HG03095 (cell line): ENCODE results near the gene MLXIPL.
"Not testable (repeated sequence)": the region's sequence is repeated elsewhere in the genome, so short reads cannot be mapped to it uniquely, and the experiment has no call there.

Source experiments
- ATAC-seq: cut with Tn5 transposase; IDR thresholded peaks from one replicate; pipeline ENCODE4 v1.9.1; 2021; ENCODE audit warnings: moderate library complexity; ENCODE audit not compliant: unreplicated experiment

MLXIPL gene

DNA sequence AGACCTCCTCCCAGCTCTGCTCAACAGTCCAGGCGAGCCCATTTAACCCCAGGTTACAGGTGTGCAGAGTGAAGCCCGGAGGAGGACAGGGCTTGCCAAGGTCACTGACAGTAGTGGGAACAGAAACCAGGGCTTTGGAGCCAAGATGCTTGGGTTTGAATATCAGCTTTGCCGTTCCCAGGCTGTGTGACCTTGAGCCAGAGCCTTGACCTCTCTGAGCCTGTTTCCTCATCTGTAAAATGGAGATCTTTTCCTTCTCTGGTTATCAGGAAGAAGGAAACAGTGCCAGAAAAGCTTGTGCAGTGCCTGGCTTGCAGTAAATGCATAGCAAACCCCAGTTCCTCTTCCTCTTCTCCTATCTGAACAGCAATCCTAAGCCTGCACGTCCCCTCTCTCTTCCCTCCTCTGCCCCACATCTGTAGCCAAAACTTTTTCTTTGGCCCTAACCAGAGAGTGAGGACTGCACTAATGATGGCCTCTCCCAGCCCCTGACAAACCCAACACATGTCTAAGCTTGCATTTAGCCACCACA, 21.4 kb upstream of the MLXIPL start:
- no peak for ATAC-seq

GRCh38 chr7:73644688-73645286, 20.5 kb upstream of the MLXIPL start:
- ATAC-seq = no peak

DNA sequence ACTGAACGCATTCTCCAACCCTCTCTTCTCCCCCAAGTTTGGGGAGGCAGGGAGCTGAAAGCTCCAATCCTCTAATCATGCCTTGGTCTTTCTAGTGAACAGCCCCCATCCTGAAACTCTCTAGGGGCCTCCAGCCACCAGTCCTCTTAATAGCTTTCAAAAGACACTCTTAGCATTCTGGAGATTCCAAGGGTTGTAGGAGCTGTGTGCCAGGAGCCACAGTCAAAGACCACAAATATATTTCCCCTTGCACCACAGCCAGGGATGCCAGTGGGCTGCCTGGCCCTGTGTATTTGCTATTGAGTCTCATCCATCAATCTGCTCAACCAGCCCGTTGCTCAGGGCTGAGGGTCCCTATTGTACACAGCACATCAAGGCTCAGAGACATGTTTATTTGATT, 18.5 kb upstream of the MLXIPL start:
- no peak for ATAC-seq

- no peak for ATAC-seq
Measured at GRCh38 chr7:73638911-73639310, 14.6 kb upstream of the MLXIPL start.

DNA sequence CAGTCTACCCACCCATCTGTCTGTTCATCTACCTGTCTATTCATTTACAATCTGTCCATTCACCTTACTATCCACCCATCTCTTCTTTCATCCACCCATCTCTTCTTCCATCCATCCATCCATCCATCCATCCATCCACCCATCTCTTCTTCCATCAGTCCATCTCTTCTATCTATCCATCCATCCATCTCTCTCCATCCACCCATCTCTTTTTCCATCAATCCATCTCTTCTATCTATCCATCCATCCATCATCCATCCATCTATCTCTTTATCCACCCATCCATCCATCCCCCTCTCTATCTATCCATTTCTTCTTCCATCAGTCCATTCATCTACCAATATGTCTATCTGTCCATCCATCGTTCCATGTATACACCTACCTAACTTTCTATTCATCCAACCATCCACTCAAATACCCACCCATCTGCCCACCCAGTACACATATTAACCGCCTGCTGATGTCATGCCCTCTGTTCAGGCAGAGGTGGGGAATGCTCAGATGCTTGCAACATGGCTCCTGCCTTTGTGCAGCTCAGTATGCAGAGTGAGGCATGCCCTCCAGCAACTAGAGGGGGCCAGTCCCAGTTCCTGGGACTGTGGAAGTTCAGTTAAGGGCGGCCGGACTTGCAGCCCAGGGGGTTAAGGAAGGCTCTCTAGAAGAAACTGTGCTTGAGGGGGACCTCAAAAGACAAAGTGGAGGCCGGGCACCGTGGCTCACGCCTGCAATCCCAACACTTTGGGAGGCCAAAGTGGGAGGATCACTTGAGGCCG, 11.3 kb upstream of the MLXIPL start:
- no peak for ATAC-seq

DNA sequence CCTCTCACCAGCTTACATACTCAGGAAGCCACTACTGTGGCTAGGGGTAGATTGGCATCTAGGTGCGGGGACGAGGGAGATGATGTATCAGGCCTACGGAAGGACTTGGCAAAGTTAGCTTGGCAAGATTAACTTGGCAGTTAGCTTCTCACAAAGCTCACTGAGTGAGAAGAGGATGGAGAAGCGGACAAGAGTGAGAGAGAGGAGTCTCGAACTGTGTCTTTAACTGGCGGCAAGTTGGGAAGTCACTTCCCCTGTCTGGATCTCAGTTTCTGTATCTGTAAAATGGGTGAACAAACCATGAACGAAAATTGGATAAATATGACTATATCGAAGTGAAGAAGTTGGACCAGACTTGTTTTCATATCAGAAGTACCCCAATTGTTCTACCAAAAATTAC, 9.5 kb upstream of the MLXIPL start:
- no peak for ATAC-seq

DNA sequence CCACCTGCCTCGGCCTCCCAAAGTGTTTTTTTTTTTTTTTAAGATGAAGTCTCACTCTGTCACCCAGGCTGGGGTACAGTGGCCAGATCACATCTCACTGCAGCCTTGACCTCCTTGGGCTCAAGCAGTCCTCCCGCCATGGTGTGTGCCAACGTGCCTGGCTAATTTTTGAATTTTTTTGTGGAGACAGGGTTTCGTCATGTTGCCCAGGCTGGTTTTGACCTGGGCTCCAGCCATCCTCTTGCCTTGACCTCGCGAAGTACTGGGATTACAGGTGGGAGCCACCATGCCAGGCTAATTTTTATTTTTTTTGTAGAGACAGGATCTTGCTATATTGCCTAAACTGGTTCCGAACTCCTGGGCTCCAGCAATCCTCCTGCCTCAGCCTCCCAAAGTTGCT, 9.0 kb upstream of the MLXIPL start:
- ATAC-seq = no peak

DNA sequence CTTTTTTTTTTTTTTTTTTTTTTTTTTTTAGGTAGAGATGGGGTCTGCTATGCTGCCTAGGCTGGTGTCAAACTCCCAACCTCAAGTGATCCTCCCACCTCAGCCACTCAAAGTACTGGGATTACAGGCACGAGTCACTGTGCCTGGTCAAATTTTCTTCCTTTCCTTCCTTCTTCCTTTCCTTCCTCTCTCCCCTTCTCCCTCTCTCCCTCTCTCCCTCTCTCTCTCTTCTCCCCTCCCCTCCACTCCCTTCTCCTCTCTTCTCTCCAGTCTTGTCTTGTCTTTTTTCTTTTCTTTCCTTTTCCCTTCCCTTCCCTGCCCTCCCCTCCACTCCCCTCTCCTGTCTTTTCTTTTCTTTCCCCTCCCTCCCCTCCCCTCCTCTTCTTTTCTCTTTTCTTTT, 7.2 kb upstream of the MLXIPL start:
- ATAC-seq = no peak

GRCh38 chr7:73628504-73628903, 4.2 kb upstream of the MLXIPL start:
- ATAC-seq = no peak

DNA sequence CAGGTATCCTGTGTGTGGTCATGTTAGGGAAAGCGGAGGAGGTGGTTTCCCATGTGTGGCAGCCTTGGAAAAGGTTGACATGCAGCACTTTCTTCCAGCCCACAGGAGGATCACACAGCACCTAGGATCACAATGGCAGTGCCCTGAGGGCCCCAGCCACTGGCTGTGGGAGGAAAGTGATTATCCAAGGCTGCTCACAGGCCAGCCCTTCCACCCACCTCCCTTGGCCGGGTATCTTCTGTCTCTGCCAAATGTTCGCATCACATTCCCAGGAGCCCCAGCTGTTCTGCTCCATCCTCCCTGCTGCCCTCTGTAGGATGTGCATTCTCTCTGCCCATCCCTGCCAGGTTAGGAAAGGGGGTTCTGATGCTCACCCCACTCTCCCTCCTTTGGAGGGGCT, 2.5 kb upstream of the MLXIPL start:
- ATAC-seq = no peak

DNA sequence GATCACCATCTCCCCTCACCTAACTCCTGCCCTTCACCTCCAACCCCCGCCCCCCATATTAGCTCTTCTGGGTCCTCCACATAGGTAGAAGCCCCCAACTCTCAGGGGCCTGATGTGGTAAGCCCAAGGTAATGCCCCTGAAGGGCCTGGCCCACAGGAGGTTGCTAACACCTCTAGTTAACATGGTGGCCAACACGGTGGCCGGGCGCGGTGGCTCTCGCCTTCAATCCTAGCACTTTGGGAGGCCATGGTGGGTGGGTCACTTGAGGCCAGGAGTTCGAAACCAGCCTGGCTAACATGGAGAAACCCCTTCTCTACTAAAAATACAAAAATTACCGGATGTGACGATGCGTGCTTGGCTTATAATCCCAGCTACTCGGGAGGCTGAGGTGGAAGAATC, 954 bp upstream of the MLXIPL start:
- no peak for ATAC-seq

- ATAC-seq = no peak
Measured at GRCh38 chr7:73624669-73625001, 313 bp upstream of the MLXIPL start.

- ATAC-seq = no peak
Measured at GRCh38 chr7:73622909-73623797, 1.2 kb downstream of the MLXIPL start.

DNA sequence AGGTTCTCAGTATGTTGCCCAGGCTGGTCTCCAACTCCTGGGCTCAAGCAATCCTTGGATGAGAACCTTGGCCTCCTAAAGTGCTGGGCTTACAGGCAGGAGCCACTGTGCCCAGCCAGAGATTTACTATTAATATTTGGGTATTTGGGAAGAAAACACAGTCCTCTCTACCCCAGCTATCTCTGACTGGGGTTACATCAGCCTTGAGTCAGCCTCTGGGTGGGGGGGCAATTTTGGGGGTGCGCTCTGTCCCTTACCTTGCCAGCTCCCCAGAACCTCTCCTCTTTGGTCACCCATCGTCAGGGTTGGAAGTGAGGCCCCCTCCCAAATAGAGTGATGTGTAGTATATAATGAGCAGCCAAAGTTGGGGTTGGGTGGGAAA, 1.8 kb downstream of the MLXIPL start:
- ATAC-seq = no peak

- ATAC-seq = no peak
Measured at GRCh38 chr7:73621168-73622063, 2.9 kb downstream of the MLXIPL start.

DNA sequence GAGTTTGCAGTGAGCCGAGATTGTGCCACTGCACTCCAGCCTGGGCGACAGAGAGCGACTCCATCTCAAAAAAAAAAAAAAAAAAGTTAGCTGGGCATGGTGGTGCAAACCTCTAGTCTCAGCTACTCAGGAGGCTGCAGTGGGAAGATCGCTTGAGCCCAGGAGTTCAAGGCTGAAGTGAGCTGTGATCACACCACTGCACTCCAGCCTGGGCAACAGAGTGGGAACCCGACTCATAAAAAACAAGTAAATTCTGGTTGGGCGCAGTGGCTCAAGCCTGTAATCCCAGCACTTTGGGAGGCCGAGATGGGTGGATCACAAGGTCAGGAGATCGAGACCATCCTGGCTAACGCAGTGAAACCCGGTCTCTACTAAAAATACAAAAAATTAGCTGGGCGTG, 4.9 kb downstream of the MLXIPL start:
- ATAC-seq = not testable (repeated sequence)

DNA sequence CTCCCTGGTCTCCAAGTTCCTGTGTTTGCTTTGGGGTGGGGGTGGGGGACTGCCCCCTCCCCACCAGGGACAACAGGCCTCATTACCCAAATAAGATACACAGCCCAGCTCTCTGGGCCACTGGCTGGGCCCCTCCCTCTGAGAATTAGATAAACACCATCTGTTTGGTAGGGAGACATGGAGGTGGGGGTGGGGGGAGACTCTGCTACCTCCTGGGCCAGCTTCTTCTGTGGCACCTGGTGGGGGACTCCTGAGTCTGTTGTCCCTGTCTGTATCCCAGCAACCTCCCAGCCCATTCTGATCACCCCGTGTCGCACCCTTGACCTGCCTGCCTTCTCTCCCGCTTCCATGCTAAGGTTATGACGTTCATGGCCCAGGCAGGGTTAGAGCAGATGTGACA, 5.8 kb downstream of the MLXIPL start:
- no peak for ATAC-seq

GRCh38 chr7:73617520-73617919, 6.8 kb downstream of the MLXIPL start:
- ATAC-seq = not testable (repeated sequence)

DNA sequence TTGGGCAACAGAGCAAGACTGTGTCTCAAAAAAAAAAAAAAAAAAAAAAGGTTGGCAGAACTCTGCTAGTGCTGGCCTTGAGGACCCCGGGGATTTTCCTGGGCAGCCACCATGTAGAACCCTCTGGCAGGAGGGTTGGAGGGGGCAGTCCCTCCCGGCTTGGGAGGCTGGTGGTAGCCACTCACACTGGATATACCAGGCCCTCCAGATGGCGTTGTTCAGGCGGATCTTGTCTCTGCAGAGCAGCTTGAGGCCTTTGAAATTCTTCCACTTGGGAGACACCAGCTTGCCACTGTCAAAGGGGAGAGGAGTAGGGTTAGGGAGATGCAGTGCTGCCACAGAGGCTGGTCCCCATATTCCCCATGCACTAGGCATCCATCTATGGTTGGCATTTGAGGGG, 8.4 kb downstream of the MLXIPL start:
- no peak for ATAC-seq

GRCh38 chr7:73614937-73615336, 9.4 kb downstream of the MLXIPL start:
- ATAC-seq = not testable (repeated sequence)
